Activated T-cell treated with anti-CD3 and anti-CD28 coated beads, Interleukin-2, amount 50 U/mL, for 72 hours (primary cell): Measurements from ENCODE around the gene ABCA9. TPM values are rescaled to one million over a fixed set of nuclear protein-coding genes. Genes with fewer than 3 reads are reported as not detected.

Source experiments
- total RNA-seq, 2 donors: library from RNA; stranded (reverse); gene quantifications; one replicate each; pipeline ENCODE4 v1.2.3, GENCODE V29; 2022

Gene ABCA9
- total RNA-seq, 2 donors from 2014 or later: 0.09 to 0.17 TPM

Other genes with a start within 250 kb of the ABCA9 start
- not detected for gene ABCA8, start 105.5 kb downstream of the ABCA9 start, total RNA-seq
- gene ABCA6, start 81.0 kb upstream of the ABCA9 start, total RNA-seq: under 1 TPM; 0.22 to 0.37 TPM
- gene ABCA10, start 167.9 kb upstream of the ABCA9 start, total RNA-seq: 1 to 10 TPM; 2.0 to 2.1 TPM